ENCODE measurements around the gene PRPF4.
"Not testable (repeated sequence)": the region's sequence is repeated elsewhere in the genome, so short reads cannot be mapped to it uniquely, and the experiment has no call there.

PRPF4 gene

DNA sequence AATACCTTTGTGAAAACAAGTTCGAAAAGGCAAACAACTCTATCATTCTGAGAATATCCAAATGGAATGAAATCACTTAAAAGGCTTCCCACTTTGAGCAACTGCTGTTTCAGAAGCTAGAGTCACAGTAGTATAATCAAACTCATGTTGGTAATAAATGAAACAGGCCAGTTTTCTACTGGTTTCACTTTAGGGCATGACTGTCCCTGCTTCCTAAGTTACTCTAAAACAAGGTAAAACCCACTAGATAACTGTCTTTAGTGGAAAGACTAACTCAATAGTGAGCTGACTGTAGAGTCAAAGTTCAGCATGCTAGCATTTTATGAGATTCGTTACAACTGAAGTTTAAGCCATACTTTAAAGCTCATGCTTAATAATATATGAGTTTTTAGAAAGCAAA lies 6.1 kb upstream of the PRPF4 start:
- ATAC-seq = peak; percentile 48 to 66

GRCh38 chr9:113269871-113270270 lies 5.6 kb upstream of the PRPF4 start:
- no peak for ATAC-seq

DNA sequence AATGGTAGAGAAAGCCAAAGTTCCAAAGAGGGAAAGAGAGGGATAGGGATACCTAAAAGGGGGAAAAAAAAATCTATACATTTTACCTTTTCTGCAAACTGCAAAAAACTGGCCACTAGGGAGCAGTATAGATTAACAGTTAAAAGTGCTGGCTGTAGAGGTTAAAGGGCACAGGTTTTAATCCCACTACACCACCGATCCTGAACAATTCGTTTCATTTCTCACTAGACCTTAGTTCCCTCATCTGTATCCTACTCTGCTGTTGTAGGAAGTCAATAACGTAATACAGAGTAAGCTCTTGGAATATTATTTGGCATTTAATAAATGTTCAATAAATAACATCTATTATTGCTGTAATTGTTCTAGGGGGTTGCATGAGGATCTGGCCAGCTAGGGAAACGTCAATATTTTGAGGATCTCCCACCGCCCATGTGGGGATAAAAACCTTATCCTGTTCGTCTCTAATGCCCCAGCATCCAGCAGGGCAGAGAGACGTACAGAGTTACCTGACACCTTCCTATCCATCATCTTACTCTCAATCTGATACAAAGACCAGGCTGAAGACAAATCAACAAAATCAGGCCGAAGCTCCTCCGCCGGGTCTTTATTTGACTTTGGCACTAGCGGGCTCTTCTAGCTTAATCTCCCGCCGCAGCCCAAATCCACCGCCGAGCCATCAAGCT lies 843 bp upstream of the PRPF4 start:
- peak in 1 of 2 donors; percentile 4 for ATAC-seq

GRCh38 chr9:113278840-113279239 lies 3.4 kb downstream of the PRPF4 start:
- ATAC-seq = no peak

GRCh38 chr9:113281356-113281755 lies 5.9 kb downstream of the PRPF4 start:
- no peak for ATAC-seq

GRCh38 chr9:113289091-113289490 lies 13.6 kb downstream of the PRPF4 start:
- no peak for ATAC-seq

DNA sequence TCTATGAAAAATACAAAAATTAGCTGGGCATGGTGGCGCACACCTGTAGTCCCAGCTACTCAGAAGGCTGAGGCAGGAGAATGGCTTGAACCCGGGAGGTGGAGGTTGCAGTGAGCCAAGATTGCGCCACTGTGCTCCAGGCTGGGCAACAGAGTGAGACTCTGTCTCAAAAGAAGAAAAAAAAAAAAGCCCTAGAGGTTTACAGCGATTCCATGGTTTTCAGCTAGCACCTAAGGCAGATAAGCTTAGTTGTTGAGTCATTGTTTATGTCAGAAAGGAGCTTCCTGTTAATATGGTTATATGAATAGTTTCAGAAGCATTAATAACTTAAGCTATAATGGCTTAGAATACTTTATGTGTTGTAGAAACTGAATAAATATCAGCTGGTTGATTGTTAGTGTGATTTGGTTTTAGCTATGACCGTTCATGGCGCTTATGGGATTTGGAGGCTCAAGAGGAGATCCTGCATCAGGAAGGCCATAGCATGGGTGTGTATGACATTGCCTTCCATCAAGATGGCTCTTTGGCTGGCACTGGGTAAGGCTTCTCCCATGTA lies 14.7 kb downstream of the PRPF4 start:
- no peak for ATAC-seq

DNA sequence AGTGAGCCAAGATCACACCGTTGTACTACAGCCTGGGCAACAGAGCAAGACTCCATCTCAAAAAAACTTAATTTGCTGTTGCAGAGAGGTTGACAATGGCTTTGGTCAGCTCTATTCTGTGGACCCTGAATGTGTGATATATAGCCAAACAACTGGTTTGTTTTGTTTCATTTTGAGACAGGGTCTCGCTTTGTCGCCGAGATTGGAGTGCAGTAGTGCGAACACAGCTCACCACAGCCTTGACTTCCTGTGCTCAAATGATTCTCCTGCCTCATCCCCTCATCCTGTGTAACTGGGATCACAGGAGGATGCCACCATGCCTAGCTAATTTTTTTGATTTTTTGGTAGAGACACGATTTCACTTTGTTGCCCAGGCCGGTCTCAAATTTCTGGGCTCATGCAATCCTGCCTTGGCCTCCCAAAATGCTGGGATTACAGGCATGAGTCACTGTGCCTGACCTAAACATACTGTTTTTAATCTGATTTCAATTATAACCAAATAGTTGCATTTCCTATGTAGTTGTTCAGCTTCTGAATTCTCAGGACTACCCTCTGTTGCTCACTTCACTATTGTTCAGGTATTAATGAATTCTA lies 17.9 kb downstream of the PRPF4 start:
- ATAC-seq = no peak

DNA sequence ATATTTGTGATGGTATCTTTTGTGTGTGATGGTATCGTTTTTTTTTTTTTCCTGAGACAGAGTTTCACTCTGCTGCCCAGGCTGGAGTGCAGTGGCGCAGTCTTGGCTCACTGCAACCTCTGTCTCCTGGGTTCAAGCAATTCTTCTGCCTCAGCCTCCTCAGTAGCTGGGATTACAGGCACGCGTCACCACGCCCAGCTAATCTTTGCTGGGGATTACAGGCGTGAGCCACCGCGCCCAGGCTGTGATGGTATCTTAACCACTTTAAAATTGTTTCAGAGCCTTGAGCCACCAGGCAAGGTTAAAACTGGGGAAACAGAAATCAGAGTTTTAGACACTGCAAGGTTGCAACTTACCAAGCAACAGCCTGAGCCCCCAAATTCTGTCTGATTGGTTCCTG lies 20.8 kb downstream of the PRPF4 start:
- ATAC-seq = not testable (repeated sequence)

GRCh38 chr9:113296796-113297558 lies 21.5 kb downstream of the PRPF4 start:
- ATAC-seq = no peak

DNA sequence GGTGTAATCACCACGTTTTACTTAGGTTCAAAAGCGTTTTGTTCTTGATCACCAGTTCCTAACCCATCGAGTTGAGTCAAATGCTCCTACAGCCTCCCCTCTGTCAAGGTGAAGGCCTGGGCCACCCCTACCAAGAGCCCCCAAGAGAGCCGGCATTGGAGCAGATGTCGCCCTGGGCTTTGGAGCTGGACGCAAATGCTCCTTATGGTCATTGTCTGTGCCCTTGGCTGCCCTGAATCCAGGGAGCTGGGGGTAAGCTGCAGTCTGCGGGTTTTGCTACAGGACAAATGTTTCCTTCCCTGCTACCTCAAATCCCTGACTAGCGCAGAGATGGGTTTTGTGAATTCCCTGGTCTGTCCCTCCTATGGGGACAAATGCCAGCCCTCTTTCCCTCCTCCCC lies 22.9 kb downstream of the PRPF4 start:
- ATAC-seq = no peak

DNA sequence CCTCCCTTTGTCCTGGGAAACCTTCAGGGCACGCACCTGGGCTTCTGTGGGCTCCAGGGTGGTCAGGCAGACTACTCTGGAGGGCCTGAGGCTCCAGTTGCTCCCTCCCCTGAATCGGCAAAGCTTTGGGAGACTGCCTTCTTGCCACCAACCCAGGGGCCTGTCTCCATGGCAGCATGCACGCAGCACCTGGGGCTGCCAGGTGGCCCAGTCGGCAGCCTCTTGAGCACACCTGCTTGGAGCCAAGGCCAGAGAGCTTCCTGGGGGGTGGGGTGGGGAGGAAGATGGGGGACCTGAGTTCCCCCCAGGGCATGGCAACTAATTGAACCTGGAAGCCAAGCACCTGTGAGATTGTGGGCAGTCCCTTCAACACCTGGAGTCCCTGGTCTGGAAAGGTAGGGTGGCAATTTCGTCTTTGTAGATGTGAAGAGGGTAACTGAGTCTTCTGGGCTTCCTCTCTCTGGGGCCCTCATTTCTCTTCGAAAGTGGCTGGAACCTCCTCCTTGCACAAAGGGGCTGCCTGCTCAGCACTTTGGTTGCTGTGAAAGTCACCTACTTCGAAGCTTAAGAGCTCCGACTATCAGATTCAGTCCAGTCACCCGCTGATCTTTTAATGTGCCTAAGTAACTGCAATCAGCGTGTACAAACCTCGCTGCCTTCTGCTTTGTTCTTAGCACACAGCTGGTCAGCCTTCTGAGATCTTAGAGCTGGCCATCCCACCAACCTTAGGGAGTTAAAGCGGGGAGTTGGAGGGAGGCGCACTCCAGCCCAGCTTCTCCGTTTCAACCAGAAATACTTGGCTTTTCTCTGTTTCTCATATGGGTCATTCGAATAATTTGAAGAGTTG lies 23.7 kb downstream of the PRPF4 start:
- ATAC-seq = no peak

DNA sequence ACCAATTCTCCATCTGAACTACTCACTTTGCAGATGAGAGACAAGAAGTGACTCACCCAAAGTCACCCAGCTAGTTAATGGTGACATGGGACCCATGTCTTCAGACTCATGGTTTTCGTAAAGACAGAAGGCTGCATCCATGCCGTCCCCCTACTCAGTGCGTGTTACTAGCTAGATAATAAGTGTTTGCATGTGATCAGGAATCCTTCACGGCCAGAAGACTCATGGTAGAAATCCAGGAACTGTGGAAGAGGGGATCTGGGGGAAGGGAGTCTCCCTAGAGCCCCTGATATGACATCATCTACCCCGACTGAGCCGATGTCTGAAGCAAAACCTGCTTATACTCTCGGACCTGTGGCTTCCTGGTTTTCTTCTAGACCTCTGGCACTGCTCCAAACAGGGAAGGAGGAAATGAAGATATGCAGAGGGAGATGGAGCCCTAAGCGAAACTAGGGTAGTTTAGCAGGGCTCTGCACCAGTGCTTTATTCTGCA lies 24.4 kb downstream of the PRPF4 start:
- ATAC-seq = no peak

DNA sequence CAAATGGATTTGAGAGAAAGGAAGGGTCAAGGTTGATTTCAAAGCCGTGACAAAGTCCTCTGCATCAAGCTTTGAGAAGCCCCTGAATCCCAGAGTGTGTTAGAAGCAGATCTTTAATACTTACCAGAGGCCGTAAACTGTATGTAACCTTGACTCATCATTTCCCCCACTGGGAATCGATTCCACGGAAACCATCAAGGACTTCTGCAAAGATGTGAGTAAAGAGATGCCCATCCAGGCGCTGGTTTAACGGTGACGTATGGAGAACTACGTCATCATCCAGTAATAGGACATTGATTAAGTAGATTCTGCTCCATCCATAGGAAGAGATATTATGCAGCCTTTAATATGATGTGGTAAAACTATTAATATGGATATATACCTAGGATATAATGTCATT lies 26.1 kb downstream of the PRPF4 start:
- no peak for ATAC-seq

GRCh38 chr9:113302792-113303418 lies 27.4 kb downstream of the PRPF4 start, which contains the start of gene RNF183:
Gene RNF183 (minus strand): TSS chr9:113303376. CDS start chr9:113298184, 5,192 bp downstream.
- ATAC-seq = no peak

GRCh38 chr9:113306566-113306965 lies 31.1 kb downstream of the PRPF4 start:
- no peak for ATAC-seq

- no peak for ATAC-seq
Observed at GRCh38 chr9:113307396-113307975, 32.0 kb downstream of the PRPF4 start.

DNA sequence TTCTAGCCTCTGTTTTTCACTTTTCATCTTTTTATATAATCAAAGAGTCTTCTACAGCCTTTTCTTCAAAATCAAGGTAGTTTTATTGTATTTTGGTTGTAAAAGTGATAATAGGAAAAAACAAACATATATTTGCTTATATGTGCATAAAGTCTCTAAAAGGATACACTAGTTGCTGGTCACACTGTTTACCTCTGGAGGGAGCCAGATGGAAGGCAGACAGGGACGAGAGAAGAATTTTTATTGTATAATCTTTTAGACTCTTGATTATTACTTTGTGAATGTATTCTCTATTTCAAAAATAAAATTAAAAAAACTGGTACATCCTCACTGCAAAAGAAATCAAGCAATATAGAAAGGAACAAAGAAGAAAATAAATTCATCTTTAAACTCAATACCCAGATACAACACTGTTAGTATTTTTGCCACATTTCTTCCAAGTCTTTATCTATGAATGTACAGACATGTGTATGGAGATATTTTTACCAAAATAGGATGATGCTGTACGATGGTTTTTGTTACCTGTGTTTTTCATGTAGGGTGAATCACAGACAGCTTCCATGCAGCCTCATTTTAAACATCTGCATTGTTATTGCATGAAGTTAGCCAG lies 33.9 kb downstream of the PRPF4 start:
- ATAC-seq = no peak

- no peak for ATAC-seq
Observed at GRCh38 chr9:113310538-113310937, 35.1 kb downstream of the PRPF4 start.

- ATAC-seq = no peak
Observed at GRCh38 chr9:113311961-113312360, 36.5 kb downstream of the PRPF4 start.

GRCh38 chr9:113313261-113313660 lies 37.8 kb downstream of the PRPF4 start:
- no peak for ATAC-seq
